TTC549 (cell line): ENCODE measurements around the gene TXNDC16.
"Not testable (repeated sequence)": the region's sequence is repeated elsewhere in the genome, so short reads cannot be mapped to it uniquely, and the experiment has no call there.

Experiments used
- FAIRE-seq: peaks from 2 replicates; lab custom pipeline; 2012; peaks lifted over from hg19 to GRCh38; lab: Jason Lieb, UNC

Gene TXNDC16

GRCh38 chr14:52545584-52546317 lies 6.6 kb downstream of the TXNDC16 start:
- FAIRE-seq, result no peak

- FAIRE-seq, result no peak
Observed at GRCh38 chr14:52538623-52539022, 13.7 kb downstream of the TXNDC16 start.

GRCh38 chr14:52536269-52536668 lies 16.0 kb downstream of the TXNDC16 start:
- FAIRE-seq, result no peak

GRCh38 chr14:52531481-52531880 lies 20.8 kb downstream of the TXNDC16 start:
- FAIRE-seq, result no peak

GRCh38 chr14:52527052-52527451 lies 25.3 kb downstream of the TXNDC16 start:
- no peak for FAIRE-seq

GRCh38 chr14:52522581-52523345 lies 29.5 kb downstream of the TXNDC16 start:
- no peak for FAIRE-seq

- FAIRE-seq, result no peak
Observed at GRCh38 chr14:52522033-52522432, 30.3 kb downstream of the TXNDC16 start.

- FAIRE-seq, result no peak
Observed at GRCh38 chr14:52514046-52514811, 38.1 kb downstream of the TXNDC16 start.

GRCh38 chr14:52513249-52513648 lies 39.1 kb downstream of the TXNDC16 start:
- no peak for FAIRE-seq

GRCh38 chr14:52494444-52494843 lies 57.9 kb downstream of the TXNDC16 start:
- no peak for FAIRE-seq

GRCh38 chr14:52485350-52485960 lies 66.8 kb downstream of the TXNDC16 start:
- FAIRE-seq, result no peak

- no peak for FAIRE-seq
Observed at GRCh38 chr14:52481864-52482263, 70.4 kb downstream of the TXNDC16 start.

GRCh38 chr14:52473557-52473956 lies 78.7 kb downstream of the TXNDC16 start:
- peak; percentile 83 for FAIRE-seq

GRCh38 chr14:52472728-52473127 lies 79.6 kb downstream of the TXNDC16 start:
- FAIRE-seq, result no peak

- FAIRE-seq, result not testable (repeated sequence)
Observed at GRCh38 chr14:52472251-52472650, 80.1 kb downstream of the TXNDC16 start.

GRCh38 chr14:52467515-52468266 lies 84.6 kb downstream of the TXNDC16 start:
- FAIRE-seq, result no peak

GRCh38 chr14:52464175-52464574 lies 88.1 kb downstream of the TXNDC16 start:
- FAIRE-seq, result no peak

- FAIRE-seq, result no peak
Observed at GRCh38 chr14:52463375-52463774, 88.9 kb downstream of the TXNDC16 start.

GRCh38 chr14:52461721-52462120 lies 90.6 kb downstream of the TXNDC16 start:
- FAIRE-seq, result no peak

GRCh38 chr14:52458721-52459085 lies 93.6 kb downstream of the TXNDC16 start:
- no peak for FAIRE-seq

GRCh38 chr14:52457411-52457810 lies 94.9 kb downstream of the TXNDC16 start:
- FAIRE-seq, result no peak
